GM23338 (cell line): Measurements from ENCODE around the gene ADI1. TPM values are rescaled to one million over a fixed set of nuclear protein-coding genes. Genes with fewer than 3 reads are reported as not detected.

Source experiments
- ATAC-seq: fragments of 200-7000 bp; cut with Tn5 transposase; 3 replicates; pipeline ENCODE4 v1.9.1; 2020
- DNase-seq: peaks from one replicate; pipeline ENCODE4 v3.0.0-alpha.2; 2015; ENCODE audit warnings: low spot score
- H2AFZ ChIP-seq: fragments of 200-600 bp; sonication (generic); 2 replicates; pipeline ENCODE4 v1.8.0; 2016; ENCODE audit warnings: antibody characterized with exemption, mild to moderate bottlenecking, moderate library complexity
- H3F3A ChIP-seq: fragments of 200-600 bp; sonication (generic); replicated peaks from 2 replicates; pipeline ENCODE4 v1.8.0; 2017; ENCODE audit warnings: antibody characterized with exemption, mixed run types, low read depth
- H3K27ac ChIP-seq: fragments of 200-600 bp; sonication (generic); 2 replicates; pipeline ENCODE4 v1.6.1; 2016; ENCODE audit warnings: low read depth
- H3K27me3 ChIP-seq: fragments of 200-600 bp; sonication (generic); 2 replicates; pipeline ENCODE4 v1.8.0; 2016; ENCODE audit warnings: mild to moderate bottlenecking, mixed run types, moderate library complexity; ENCODE audit not compliant: insufficient read depth
- H3K36me3 ChIP-seq: fragments of 200-600 bp; sonication (generic); 2 replicates; pipeline ENCODE4 v1.8.0; 2016; ENCODE audit warnings: mild to moderate bottlenecking; ENCODE audit not compliant: insufficient read depth
- H3K4me1 ChIP-seq: fragments of 200-600 bp; sonication (generic); 2 replicates; pipeline ENCODE4 v1.8.0; 2016; ENCODE audit warnings: mild to moderate bottlenecking, moderate library complexity; ENCODE audit not compliant: insufficient read depth
- H3K4me2 ChIP-seq: fragments of 200-600 bp; sonication (generic); 2 replicates; pipeline ENCODE4 v1.7.1; 2017; ENCODE audit warnings: mixed run types
- H3K4me3 ChIP-seq: fragments of 200-600 bp; sonication (generic); 2 replicates; pipeline ENCODE4 v1.6.1; 2016; ENCODE audit warnings: mixed run types
- H3K79me2 ChIP-seq: fragments of 200-600 bp; sonication (generic); replicated peaks from 2 replicates; pipeline ENCODE4 v1.8.0; 2017; ENCODE audit warnings: mild to moderate bottlenecking; ENCODE audit not compliant: insufficient read depth
- H3K9me2 ChIP-seq: fragments of 200-600 bp; sonication (generic); 2 replicates; pipeline ENCODE4 v1.8.0; 2017; ENCODE audit not compliant: insufficient read depth
- H4K20me1 ChIP-seq: fragments of 200-600 bp; sonication (generic); replicated peaks from 2 replicates; pipeline ENCODE4 v1.8.0; 2017; ENCODE audit warnings: mild to moderate bottlenecking; ENCODE audit not compliant: insufficient read depth
- H3K27ac Mint-ChIP-seq: 2 replicates; pipeline ENCODE4 v1.8.0; 2020; ENCODE audit warnings: inconsistent platforms, mild to moderate bottlenecking, moderate library complexity, mixed read lengths
- H3K27me3 Mint-ChIP-seq: 3 replicates; pipeline ENCODE4 v1.8.0; 2022; ENCODE audit warnings: low read depth, mild to moderate bottlenecking, moderate library complexity, mixed read lengths, inconsistent platforms; ENCODE audit not compliant: insufficient read depth, poor library complexity
- H3K36me3 Mint-ChIP-seq: 3 replicates; pipeline ENCODE4 v1.8.0; 2021; ENCODE audit warnings: low read depth, mild to moderate bottlenecking, inconsistent platforms, moderate library complexity, mixed read lengths
- H3K4me1 Mint-ChIP-seq: 3 replicates; pipeline ENCODE4 v1.8.0; 2020; ENCODE audit warnings: mild to moderate bottlenecking, inconsistent platforms, mixed read lengths
- H3K4me3 Mint-ChIP-seq: 3 replicates; pipeline ENCODE4 v1.8.0; 2021; ENCODE audit warnings: moderate library complexity, mild to moderate bottlenecking, inconsistent platforms, mixed read lengths
- H3K9me3 Mint-ChIP-seq: 3 replicates; pipeline ENCODE4 v1.8.0; 2020; ENCODE audit warnings: moderate library complexity, mild to moderate bottlenecking, inconsistent platforms, mixed read lengths
- CREB1 ChIP-seq: fragments of 250-450 bp; sonication (Bioruptor Pico); IDR thresholded peaks from 2 replicates; pipeline ENCODE4 v1.5.0; 2020; ENCODE audit warnings: low read depth, mild to moderate bottlenecking, moderate library complexity
- EZH2 ChIP-seq: fragments of 200-600 bp; sonication (generic); IDR thresholded peaks from one replicate; pipeline ENCODE4 v1.8.0; 2017; ENCODE audit warnings: antibody characterized with exemption, mild to moderate bottlenecking, low read depth; ENCODE audit not compliant: unreplicated experiment
- EZH2phosphoT487 ChIP-seq: fragments of 200-600 bp; sonication (generic); IDR thresholded peaks from one replicate; pipeline ENCODE4 v1.8.1; 2018; ENCODE audit warnings: antibody characterized with exemption; ENCODE audit not compliant: unreplicated experiment
- JUNB ChIP-seq: IDR thresholded peaks from one replicate; pipeline ENCODE4 v1.6.1; 2016; ENCODE audit warnings: antibody characterized with exemption; ENCODE audit not compliant: unreplicated experiment
- NANOG ChIP-seq: IDR thresholded peaks from 2 replicates; pipeline ENCODE4 v1.6.1; 2016; ENCODE audit warnings: antibody characterized with exemption, borderline replicate concordance
- POLR2AphosphoS5 ChIP-seq: IDR thresholded peaks from 2 replicates; pipeline ENCODE4 v1.6.1; 2016; ENCODE audit warnings: antibody characterized with exemption, low read depth
- STAT1 ChIP-seq: IDR thresholded peaks from one replicate; pipeline ENCODE4 v1.6.1; 2016; ENCODE audit warnings: antibody characterized with exemption; ENCODE audit not compliant: unreplicated experiment
- ZNF114 ChIP-seq: fragments of 250-450 bp; sonication (Bioruptor Pico); IDR thresholded peaks from 2 replicates; pipeline ENCODE4 v1.5.0; 2020; ENCODE audit warnings: mild to moderate bottlenecking, moderate library complexity
- ZNF331 ChIP-seq: fragments of 250-450 bp; sonication (Bioruptor Pico); IDR thresholded peaks from 2 replicates; pipeline ENCODE4 v1.5.0; 2020; ENCODE audit warnings: low read depth, mild to moderate bottlenecking, moderate library complexity
- polyA plus RNA-seq: library from polyadenylated mRNA; unstranded; fragments of >200 nt; fragmentation: Nextera tagmentation; extraction: Ambion mirVana; gene quantifications from 2 replicates; pipeline ENCODE4 v1.2.1, GENCODE V29; 2016
- total RNA-seq: library from RNA; depleted of rRNA; stranded (reverse); fragments of >200 nt; shearing (Covaris generic); gene quantifications from 2 replicates; pipeline ENCODE4 v1.2.3, GENCODE V29; 2014
- TF ChIP-seq, protein P1 (sequence below): IDR thresholded peaks from 2 replicates; pipeline ENCODE4 v1.6.1; 2016; ENCODE audit warnings: antibody characterized with exemption
- TF ChIP-seq, protein P2 (sequence below): fragments of 250-450 bp; sonication (Bioruptor Pico); IDR thresholded peaks from 2 replicates; pipeline ENCODE4 v1.5.0; 2020; ENCODE audit warnings: mild to moderate bottlenecking, moderate library complexity
- TF ChIP-seq, protein P3 (sequence below): IDR thresholded peaks from one replicate; pipeline ENCODE4 v1.6.1; 2018; ENCODE audit warnings: antibody characterized with exemption; ENCODE audit not compliant: unreplicated experiment
- TF ChIP-seq, protein P4 (sequence below), 2 experiments: fragments of 200-600 bp in 1 of 2; sonication (generic) in 1 of 2; conservative IDR thresholded peaks; 2 replicates each; pipeline versions ENCODE4 v1.5.1 to v1.6.1; 2016 to 2017; ENCODE audit warnings: antibody characterized with exemption in 2 of 2, low read depth in 2 of 2, mild to moderate bottlenecking in 2 of 2, moderate library complexity in 1 of 2

Gene ADI1
- total and polyA plus RNA-seq, 2 experiments from 2014 or later, result 16.3 to 31.9 TPM

DNA sequence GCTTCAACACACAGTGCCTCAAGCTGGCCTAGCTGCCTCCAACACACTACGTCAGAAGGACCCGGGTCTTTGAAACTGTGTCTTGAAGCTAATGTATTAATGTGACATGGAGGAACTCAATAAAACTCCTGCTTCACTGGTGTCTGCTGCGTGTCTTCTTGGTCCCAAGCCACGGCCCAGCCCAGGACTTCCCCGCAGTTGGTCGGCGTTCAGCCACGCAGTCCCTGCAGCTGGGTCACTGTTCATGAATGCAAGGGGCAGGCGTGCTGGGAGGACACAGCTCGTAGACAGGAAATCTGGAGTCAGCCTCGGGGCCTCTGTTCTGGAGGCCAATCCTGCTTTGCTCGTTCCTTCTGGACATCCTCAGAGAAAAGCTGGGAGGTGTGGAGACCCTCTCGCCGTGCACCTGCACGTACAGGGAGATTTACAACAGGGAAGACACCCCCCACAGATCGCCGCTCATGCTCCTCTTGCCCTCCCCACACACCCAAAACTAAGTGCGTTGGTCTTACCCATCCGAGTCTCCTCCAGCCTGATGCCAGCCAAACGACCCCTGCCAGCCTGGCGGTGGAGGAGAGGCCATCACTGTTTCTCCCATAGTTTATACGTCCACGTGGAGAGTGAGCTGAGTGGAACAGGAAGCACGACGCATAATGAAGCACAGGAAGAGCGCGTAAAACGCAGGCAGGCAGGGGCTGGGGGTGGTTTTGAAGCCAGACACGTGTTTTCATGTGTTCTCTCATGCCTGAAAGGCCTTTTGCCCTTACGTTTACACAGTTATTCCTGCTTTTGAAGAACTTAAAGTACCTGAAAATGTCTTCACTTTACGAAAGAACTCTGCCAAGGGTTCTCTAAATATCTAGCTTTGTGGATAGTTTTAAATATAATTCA lies 39.7 kb downstream of the ADI1 start:
- Histone ChIP-seq H3K4me1 (no peaks in the 10 kb centered on the region), H2AFZ (no peak overlapping the region), H3K27ac (no peak overlapping the region), H3K4me3 (no peak overlapping the region), H3F3A (no peaks in the 10 kb centered on the region), H3K4me2 (no peak overlapping the region), H3K27me3 (no peaks in the 10 kb centered on the region), H3K79me2 (no peaks in the 10 kb centered on the region), H3K36me3 (peaks cover 4% of the 10 kb centered on the region; the same call in 1 of the 2 replicates), H4K20me1 (no peaks in the 10 kb centered on the region), H3K9me2 (no peaks in the 10 kb centered on the region)
- TF ChIP-seq STAT1 (no peak), POLR2AphosphoS5 (no peak), EZH2phosphoT487 (no peak), ZNF114 (CRISPR knock-in tag) (no peak), JUNB (no peak), EZH2 (no peak), ZNF331 (CRISPR knock-in tag) (no peak), NANOG (no peak), CREB1 (CRISPR knock-in tag) (no peak)
- TF ChIP-seq, protein P1, sequence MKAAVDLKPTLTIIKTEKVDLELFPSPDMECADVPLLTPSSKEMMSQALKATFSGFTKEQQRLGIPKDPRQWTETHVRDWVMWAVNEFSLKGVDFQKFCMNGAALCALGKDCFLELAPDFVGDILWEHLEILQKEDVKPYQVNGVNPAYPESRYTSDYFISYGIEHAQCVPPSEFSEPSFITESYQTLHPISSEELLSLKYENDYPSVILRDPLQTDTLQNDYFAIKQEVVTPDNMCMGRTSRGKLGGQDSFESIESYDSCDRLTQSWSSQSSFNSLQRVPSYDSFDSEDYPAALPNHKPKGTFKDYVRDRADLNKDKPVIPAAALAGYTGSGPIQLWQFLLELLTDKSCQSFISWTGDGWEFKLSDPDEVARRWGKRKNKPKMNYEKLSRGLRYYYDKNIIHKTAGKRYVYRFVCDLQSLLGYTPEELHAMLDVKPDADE, result no peak
- TF ChIP-seq, protein P2, sequence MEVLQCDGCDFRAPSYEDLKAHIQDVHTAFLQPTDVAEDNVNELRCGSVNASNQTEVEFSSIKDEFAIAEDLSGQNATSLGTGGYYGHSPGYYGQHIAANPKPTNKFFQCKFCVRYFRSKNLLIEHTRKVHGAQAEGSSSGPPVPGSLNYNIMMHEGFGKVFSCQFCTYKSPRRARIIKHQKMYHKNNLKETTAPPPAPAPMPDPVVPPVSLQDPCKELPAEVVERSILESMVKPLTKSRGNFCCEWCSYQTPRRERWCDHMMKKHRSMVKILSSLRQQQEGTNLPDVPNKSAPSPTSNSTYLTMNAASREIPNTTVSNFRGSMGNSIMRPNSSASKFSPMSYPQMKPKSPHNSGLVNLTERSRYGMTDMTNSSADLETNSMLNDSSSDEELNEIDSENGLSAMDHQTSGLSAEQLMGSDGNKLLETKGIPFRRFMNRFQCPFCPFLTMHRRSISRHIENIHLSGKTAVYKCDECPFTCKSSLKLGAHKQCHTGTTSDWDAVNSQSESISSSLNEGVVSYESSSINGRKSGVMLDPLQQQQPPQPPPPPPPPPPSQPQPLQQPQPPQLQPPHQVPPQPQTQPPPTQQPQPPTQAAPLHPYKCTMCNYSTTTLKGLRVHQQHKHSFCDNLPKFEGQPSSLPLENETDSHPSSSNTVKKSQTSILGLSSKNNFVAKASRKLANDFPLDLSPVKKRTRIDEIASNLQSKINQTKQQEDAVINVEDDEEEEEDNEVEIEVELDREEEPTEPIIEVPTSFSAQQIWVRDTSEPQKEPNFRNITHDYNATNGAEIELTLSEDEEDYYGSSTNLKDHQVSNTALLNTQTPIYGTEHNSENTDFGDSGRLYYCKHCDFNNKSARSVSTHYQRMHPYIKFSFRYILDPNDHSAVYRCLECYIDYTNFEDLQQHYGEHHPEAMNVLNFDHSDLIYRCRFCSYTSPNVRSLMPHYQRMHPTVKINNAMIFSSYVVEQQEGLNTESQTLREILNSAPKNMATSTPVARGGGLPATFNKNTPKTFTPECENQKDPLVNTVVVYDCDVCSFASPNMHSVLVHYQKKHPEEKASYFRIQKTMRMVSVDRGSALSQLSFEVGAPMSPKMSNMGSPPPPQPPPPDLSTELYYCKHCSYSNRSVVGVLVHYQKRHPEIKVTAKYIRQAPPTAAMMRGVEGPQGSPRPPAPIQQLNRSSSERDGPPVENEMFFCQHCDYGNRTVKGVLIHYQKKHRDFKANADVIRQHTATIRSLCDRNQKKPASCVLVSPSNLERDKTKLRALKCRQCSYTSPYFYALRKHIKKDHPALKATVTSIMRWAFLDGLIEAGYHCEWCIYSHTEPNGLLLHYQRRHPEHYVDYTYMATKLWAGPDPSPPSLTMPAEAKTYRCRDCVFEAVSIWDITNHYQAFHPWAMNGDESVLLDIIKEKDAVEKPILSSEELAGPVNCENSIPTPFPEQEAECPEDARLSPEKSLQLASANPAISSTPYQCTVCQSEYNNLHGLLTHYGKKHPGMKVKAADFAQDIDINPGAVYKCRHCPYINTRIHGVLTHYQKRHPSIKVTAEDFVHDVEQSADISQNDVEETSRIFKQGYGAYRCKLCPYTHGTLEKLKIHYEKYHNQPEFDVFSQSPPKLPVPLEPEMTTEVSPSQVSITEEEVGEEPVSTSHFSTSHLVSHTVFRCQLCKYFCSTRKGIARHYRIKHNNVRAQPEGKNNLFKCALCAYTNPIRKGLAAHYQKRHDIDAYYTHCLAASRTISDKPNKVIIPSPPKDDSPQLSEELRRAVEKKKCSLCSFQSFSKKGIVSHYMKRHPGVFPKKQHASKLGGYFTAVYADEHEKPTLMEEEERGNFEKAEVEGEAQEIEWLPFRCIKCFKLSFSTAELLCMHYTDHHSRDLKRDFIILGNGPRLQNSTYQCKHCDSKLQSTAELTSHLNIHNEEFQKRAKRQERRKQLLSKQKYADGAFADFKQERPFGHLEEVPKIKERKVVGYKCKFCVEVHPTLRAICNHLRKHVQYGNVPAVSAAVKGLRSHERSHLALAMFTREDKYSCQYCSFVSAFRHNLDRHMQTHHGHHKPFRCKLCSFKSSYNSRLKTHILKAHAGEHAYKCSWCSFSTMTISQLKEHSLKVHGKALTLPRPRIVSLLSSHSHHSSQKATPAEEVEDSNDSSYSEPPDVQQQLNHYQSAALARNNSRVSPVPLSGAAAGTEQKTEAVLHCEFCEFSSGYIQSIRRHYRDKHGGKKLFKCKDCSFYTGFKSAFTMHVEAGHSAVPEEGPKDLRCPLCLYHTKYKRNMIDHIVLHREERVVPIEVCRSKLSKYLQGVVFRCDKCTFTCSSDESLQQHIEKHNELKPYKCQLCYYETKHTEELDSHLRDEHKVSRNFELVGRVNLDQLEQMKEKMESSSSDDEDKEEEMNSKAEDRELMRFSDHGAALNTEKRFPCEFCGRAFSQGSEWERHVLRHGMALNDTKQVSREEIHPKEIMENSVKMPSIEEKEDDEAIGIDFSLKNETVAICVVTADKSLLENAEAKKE, result no peak
- TF ChIP-seq, protein P3, sequence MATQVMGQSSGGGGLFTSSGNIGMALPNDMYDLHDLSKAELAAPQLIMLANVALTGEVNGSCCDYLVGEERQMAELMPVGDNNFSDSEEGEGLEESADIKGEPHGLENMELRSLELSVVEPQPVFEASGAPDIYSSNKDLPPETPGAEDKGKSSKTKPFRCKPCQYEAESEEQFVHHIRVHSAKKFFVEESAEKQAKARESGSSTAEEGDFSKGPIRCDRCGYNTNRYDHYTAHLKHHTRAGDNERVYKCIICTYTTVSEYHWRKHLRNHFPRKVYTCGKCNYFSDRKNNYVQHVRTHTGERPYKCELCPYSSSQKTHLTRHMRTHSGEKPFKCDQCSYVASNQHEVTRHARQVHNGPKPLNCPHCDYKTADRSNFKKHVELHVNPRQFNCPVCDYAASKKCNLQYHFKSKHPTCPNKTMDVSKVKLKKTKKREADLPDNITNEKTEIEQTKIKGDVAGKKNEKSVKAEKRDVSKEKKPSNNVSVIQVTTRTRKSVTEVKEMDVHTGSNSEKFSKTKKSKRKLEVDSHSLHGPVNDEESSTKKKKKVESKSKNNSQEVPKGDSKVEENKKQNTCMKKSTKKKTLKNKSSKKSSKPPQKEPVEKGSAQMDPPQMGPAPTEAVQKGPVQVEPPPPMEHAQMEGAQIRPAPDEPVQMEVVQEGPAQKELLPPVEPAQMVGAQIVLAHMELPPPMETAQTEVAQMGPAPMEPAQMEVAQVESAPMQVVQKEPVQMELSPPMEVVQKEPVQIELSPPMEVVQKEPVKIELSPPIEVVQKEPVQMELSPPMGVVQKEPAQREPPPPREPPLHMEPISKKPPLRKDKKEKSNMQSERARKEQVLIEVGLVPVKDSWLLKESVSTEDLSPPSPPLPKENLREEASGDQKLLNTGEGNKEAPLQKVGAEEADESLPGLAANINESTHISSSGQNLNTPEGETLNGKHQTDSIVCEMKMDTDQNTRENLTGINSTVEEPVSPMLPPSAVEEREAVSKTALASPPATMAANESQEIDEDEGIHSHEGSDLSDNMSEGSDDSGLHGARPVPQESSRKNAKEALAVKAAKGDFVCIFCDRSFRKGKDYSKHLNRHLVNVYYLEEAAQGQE, result no peak
- TF ChIP-seq, protein P4, sequence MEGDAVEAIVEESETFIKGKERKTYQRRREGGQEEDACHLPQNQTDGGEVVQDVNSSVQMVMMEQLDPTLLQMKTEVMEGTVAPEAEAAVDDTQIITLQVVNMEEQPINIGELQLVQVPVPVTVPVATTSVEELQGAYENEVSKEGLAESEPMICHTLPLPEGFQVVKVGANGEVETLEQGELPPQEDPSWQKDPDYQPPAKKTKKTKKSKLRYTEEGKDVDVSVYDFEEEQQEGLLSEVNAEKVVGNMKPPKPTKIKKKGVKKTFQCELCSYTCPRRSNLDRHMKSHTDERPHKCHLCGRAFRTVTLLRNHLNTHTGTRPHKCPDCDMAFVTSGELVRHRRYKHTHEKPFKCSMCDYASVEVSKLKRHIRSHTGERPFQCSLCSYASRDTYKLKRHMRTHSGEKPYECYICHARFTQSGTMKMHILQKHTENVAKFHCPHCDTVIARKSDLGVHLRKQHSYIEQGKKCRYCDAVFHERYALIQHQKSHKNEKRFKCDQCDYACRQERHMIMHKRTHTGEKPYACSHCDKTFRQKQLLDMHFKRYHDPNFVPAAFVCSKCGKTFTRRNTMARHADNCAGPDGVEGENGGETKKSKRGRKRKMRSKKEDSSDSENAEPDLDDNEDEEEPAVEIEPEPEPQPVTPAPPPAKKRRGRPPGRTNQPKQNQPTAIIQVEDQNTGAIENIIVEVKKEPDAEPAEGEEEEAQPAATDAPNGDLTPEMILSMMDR (conservative IDR thresholded peaks at IDR 0.05; ENCODE audit: low read depth in 2 of 2), result no peak
- Mint-ChIP-seq H3K4me3 (no peak overlapping the region), H3K4me1 (peaks cover 3% of the 10 kb centered on the region; the same call in 2 of the 3 replicates), H3K27ac (no peak overlapping the region), H3K36me3 (peaks cover 25% of the 10 kb centered on the region), H3K27me3 (peaks cover 11% of the 10 kb centered on the region), H3K9me3 (no peaks in the 10 kb centered on the region; the same call in 2 of the 3 replicates)
- ATAC-seq (no peak), DNase-seq (no peak)
